ENCODE data around the gene CCDC198. TPM values are rescaled to one million over a fixed set of nuclear protein-coding genes. Genes with fewer than 3 reads are reported as not detected.

CCDC198 gene
- total RNA-seq, 4 donors from 2014 or later = not detected

GRCh38 chr14:57512220-57512619 is 18.6 kb upstream of the CCDC198 start:
- no peak overlapping the region for H3K27ac ChIP-seq
- H3K9me3 ChIP-seq = no peaks in the 10 kb centered on the region
- TF ChIP-seq CTCF (IDR thresholded peaks at IDR 0.05) (no peak), POLR2A (IDR thresholded peaks at IDR 0.05) (no peak)
- H3K36me3 ChIP-seq = no peaks in the 10 kb centered on the region
- H3K4me1 ChIP-seq = no peaks in the 10 kb centered on the region
- intact Hi-C loops (cut with DNase I) = no loop called here
- peaks cover 0 to 3% (median 0%) of the 10 kb centered on the region in 4 donors for H3K27me3 ChIP-seq
- H3K4me3 ChIP-seq = no peak overlapping the region
- DNase-seq = no peak
- WGBS, 2 donors = 33 to 36% methylated on average over 3 of the region's 3 CpGs

- Histone ChIP-seq H3K9me3 (no peaks in the 10 kb centered on the region), H3K4me3 (no peak overlapping the region)
Measured at GRCh38 chr14:57508756-57509155, 15.1 kb upstream of the CCDC198 start.

GRCh38 chr14:57502586-57503254 is 9.1 kb upstream of the CCDC198 start:
- 73 to 79% methylated on average over 8 of the region's 8 CpGs for WGBS, 2 donors
- Histone ChIP-seq H3K9me3 (no peaks in the 10 kb centered on the region), H3K4me3 (no peak overlapping the region), H3K4me1 (peaks cover 0 to 7% (median 0%) of the 10 kb centered on the region in 3 donors), H3K27me3 (peaks cover 0 to 7% (median 0%) of the 10 kb centered on the region in 4 donors), H3K27ac (no peak overlapping the region), H3K36me3 (no peaks in the 10 kb centered on the region)
- DNase-seq = no peak
- TF ChIP-seq POLR2A (IDR thresholded peaks at IDR 0.05) (no peak), CTCF (IDR thresholded peaks at IDR 0.05) (no peak)
- intact Hi-C loops (cut with DNase I) = no loop called here

More at GRCh38 chr14:57508756-57509155, 15.1 kb upstream of the CCDC198 start:
- H3K36me3 ChIP-seq = no peaks in the 10 kb centered on the region
- WGBS, 2 donors = 87 to 88% methylated on average over 2 of the region's 2 CpGs
- H3K4me1 ChIP-seq = no peaks in the 10 kb centered on the region
- intact Hi-C loops (cut with DNase I) = no loop called here
- no peak overlapping the region for H3K27ac ChIP-seq
- DNase-seq = no peak
- peaks cover 0 to 7% (median 0%) of the 10 kb centered on the region in 4 donors for H3K27me3 ChIP-seq
- TF ChIP-seq CTCF (IDR thresholded peaks at IDR 0.05) (no peak), POLR2A (IDR thresholded peaks at IDR 0.05) (no peak)

- TF ChIP-seq POLR2A (IDR thresholded peaks at IDR 0.05) (no peak), CTCF (IDR thresholded peaks at IDR 0.05) (no peak)
- no peak for DNase-seq
- 30 to 43% methylated on average over 2 of the region's 2 CpGs for WGBS, 2 donors
- no peaks in the 10 kb centered on the region for H3K36me3 ChIP-seq
- H3K4me1 ChIP-seq = peaks cover 0 to 7% (median 0%) of the 10 kb centered on the region in 3 donors
- no peak overlapping the region for H3K4me3 ChIP-seq
- peaks cover 0 to 10% (median 0%) of the 10 kb centered on the region in 4 donors for H3K27me3 ChIP-seq
- H3K27ac ChIP-seq = no peak overlapping the region
- H3K9me3 ChIP-seq = no peaks in the 10 kb centered on the region
- intact Hi-C loops (cut with DNase I) = no loop called here
Measured at GRCh38 chr14:57501039-57501557, 7.4 kb upstream of the CCDC198 start.

GRCh38 chr14:57498659-57499058 is 5.0 kb upstream of the CCDC198 start:
- Histone ChIP-seq H3K4me1 (peaks cover 0 to 7% (median 0%) of the 10 kb centered on the region in 3 donors), H3K4me3 (no peak overlapping the region), H3K36me3 (no peaks in the 10 kb centered on the region), H3K27ac (no peak overlapping the region), H3K27me3 (peaks cover 0 to 8% (median 0%) of the 10 kb centered on the region in 4 donors), H3K9me3 (no peaks in the 10 kb centered on the region)
- intact Hi-C loops (cut with DNase I) = no loop called here
- TF ChIP-seq CTCF (IDR thresholded peaks at IDR 0.05) (no peak), POLR2A (IDR thresholded peaks at IDR 0.05) (no peak)
- no peak for DNase-seq
